GM21360 (cell line): ENCODE measurements around the gene EEPD1.

Experiments used
- ATAC-seq: cut with Tn5 transposase; IDR thresholded peaks from one replicate; pipeline ENCODE4 v1.9.1; 2021; ENCODE audit warnings: mild to moderate bottlenecking, moderate library complexity; ENCODE audit not compliant: unreplicated experiment

Gene EEPD1

GRCh38 chr7:36296284-36296683 lies 143.2 kb downstream of the EEPD1 start:
- no peak for ATAC-seq

- ATAC-seq: no peak
Measured at GRCh38 chr7:36297364-36298009, 144.4 kb downstream of the EEPD1 start.

GRCh38 chr7:36298106-36298505 lies 145.1 kb downstream of the EEPD1 start:
- no peak for ATAC-seq

- ATAC-seq: no peak
Measured at GRCh38 chr7:36299223-36299774, 146.2 kb downstream of the EEPD1 start.

GRCh38 chr7:36299823-36300341 lies 146.8 kb downstream of the EEPD1 start:
- no peak for ATAC-seq

GRCh38 chr7:36300696-36301350 lies 147.8 kb downstream of the EEPD1 start:
- no peak for ATAC-seq

- no peak for ATAC-seq
Measured at GRCh38 chr7:36301914-36302771, 149.1 kb downstream of the EEPD1 start.

- ATAC-seq: no peak
Measured at GRCh38 chr7:36303202-36304098, 150.4 kb downstream of the EEPD1 start.

- no peak for ATAC-seq
Measured at GRCh38 chr7:36304099-36304425, 151.0 kb downstream of the EEPD1 start.

GRCh38 chr7:36305226-36305625 lies 152.2 kb downstream of the EEPD1 start:
- ATAC-seq: no peak

- no peak for ATAC-seq
Measured at GRCh38 chr7:36305648-36306047, 152.6 kb downstream of the EEPD1 start.

GRCh38 chr7:36306222-36306621 lies 153.2 kb downstream of the EEPD1 start:
- no peak for ATAC-seq

- ATAC-seq: no peak
Measured at GRCh38 chr7:36306722-36307121, 153.7 kb downstream of the EEPD1 start.

GRCh38 chr7:36308031-36308430 lies 155.0 kb downstream of the EEPD1 start:
- ATAC-seq: no peak

GRCh38 chr7:36309301-36309700 lies 156.2 kb downstream of the EEPD1 start:
- no peak for ATAC-seq

GRCh38 chr7:36309716-36310115 lies 156.7 kb downstream of the EEPD1 start:
- no peak for ATAC-seq

- no peak for ATAC-seq
Measured at GRCh38 chr7:36310897-36311296, 157.8 kb downstream of the EEPD1 start.

GRCh38 chr7:36311539-36311938 lies 158.5 kb downstream of the EEPD1 start:
- ATAC-seq: no peak

- ATAC-seq: no peak
Measured at GRCh38 chr7:36312064-36312914, 159.2 kb downstream of the EEPD1 start.
